Measurements from ENCODE around the gene INPP5A.
"Not testable (repeated sequence)": the region's sequence is repeated elsewhere in the genome, so short reads cannot be mapped to it uniquely, and the experiment has no call there.

The INPP5A gene

GRCh38 chr10:132564690-132565089, 27.1 kb downstream of the INPP5A start:
- no peak for DNase-seq (ENCODE audit: low read depth)

- no peak for DNase-seq (ENCODE audit: low read depth)
Measured at GRCh38 chr10:132565516-132566209, 28.1 kb downstream of the INPP5A start.

GRCh38 chr10:132566892-132567291, 29.3 kb downstream of the INPP5A start:
- no peak for DNase-seq (ENCODE audit: low read depth)

GRCh38 chr10:132570265-132570664, 32.7 kb downstream of the INPP5A start:
- DNase-seq (ENCODE audit: low read depth): no peak

- DNase-seq (ENCODE audit: low read depth): no peak
Measured at GRCh38 chr10:132570771-132571649, 33.4 kb downstream of the INPP5A start.

- DNase-seq (ENCODE audit: low read depth): peak; percentile 53
Measured at GRCh38 chr10:132571650-132572544, 34.3 kb downstream of the INPP5A start.

GRCh38 chr10:132572545-132572937, 35.0 kb downstream of the INPP5A start:
- DNase-seq (ENCODE audit: low read depth): no peak

GRCh38 chr10:132572946-132573345, 35.4 kb downstream of the INPP5A start:
- not testable (repeated sequence) for DNase-seq (ENCODE audit: low read depth)

- DNase-seq (ENCODE audit: low read depth): no peak
Measured at GRCh38 chr10:132574288-132574687, 36.7 kb downstream of the INPP5A start.

GRCh38 chr10:132574783-132575319, 37.3 kb downstream of the INPP5A start:
- no peak for DNase-seq (ENCODE audit: low read depth)

- no peak for DNase-seq (ENCODE audit: low read depth)
Measured at GRCh38 chr10:132575320-132576201, 38.0 kb downstream of the INPP5A start.

- no peak for DNase-seq (ENCODE audit: low read depth)
Measured at GRCh38 chr10:132576671-132577349, 39.2 kb downstream of the INPP5A start.

GRCh38 chr10:132577350-132578003, 39.9 kb downstream of the INPP5A start:
- no peak for DNase-seq (ENCODE audit: low read depth)

- no peak for DNase-seq (ENCODE audit: low read depth)
Measured at GRCh38 chr10:132578287-132578951, 40.8 kb downstream of the INPP5A start.

GRCh38 chr10:132579027-132579859, 41.7 kb downstream of the INPP5A start:
- DNase-seq (ENCODE audit: low read depth): no peak

GRCh38 chr10:132580143-132580542, 42.6 kb downstream of the INPP5A start:
- no peak for DNase-seq (ENCODE audit: low read depth)

GRCh38 chr10:132580617-132581016, 43.0 kb downstream of the INPP5A start:
- DNase-seq (ENCODE audit: low read depth): no peak

GRCh38 chr10:132582137-132582536, 44.5 kb downstream of the INPP5A start:
- no peak for DNase-seq (ENCODE audit: low read depth)
